PFSK-1 (cell line): Measurements from ENCODE around the gene UBAC2.

Source experiments
- FOXP2 ChIP-seq: optimal IDR thresholded peaks from 2 replicates; pipeline ENCODE3; 2011; ENCODE audit warnings: borderline replicate concordance, control low read depth, inconsistent platforms; ENCODE audit not compliant: insufficient read depth; ENCODE audit errors: extremely low read length, extremely low read depth
- POLR2AphosphoS5 ChIP-seq: IDR thresholded peaks from 2 replicates; pipeline ENCODE4 v1.6.1; 2012; ENCODE audit warnings: low read depth, mild to moderate bottlenecking, control low read depth, low read length, moderate library complexity
- REST ChIP-seq, 2 experiments: IDR thresholded peaks; 2 replicates each; pipeline versions ENCODE4 v1.6.1 to v1.8.0; 2011 to 2012; ENCODE audit warnings: low read depth in 2 of 2, low read length in 2 of 2, control low read depth in 1 of 2, inconsistent platforms in 1 of 2, mild to moderate bottlenecking in 1 of 2, moderate library complexity in 1 of 2; ENCODE audit not compliant: insufficient read depth in 1 of 2
- SIN3A ChIP-seq: IDR thresholded peaks from 2 replicates; pipeline ENCODE4 v1.6.1; 2012; ENCODE audit warnings: mild to moderate bottlenecking, low read length, moderate library complexity, borderline replicate concordance; ENCODE audit not compliant: insufficient read depth
- TAF1 ChIP-seq: IDR thresholded peaks from 2 replicates; pipeline ENCODE4 v1.6.1; 2012; ENCODE audit warnings: low read length, control low read depth, borderline replicate concordance; ENCODE audit not compliant: insufficient read depth

- TF ChIP-seq SIN3A (no peak), POLR2AphosphoS5 (no peak), REST (IDR thresholded peaks at IDR 0.05; ENCODE audit: insufficient read depth in 1 of 2, low read depth in 2 of 2, low read length in 2 of 2) (no peak), FOXP2 (no peak), TAF1 (no peak)
Observed at GRCh38 chr13:99425485-99426341, 225.1 kb downstream of the UBAC2 start.
